ENCODE results near the gene XPO1. TPM values are rescaled to one million over a fixed set of nuclear protein-coding genes. Genes with fewer than 3 reads are reported as not detected.

The XPO1 gene
- total RNA-seq, 1 donor from 2014 or later = 140 TPM

DNA sequence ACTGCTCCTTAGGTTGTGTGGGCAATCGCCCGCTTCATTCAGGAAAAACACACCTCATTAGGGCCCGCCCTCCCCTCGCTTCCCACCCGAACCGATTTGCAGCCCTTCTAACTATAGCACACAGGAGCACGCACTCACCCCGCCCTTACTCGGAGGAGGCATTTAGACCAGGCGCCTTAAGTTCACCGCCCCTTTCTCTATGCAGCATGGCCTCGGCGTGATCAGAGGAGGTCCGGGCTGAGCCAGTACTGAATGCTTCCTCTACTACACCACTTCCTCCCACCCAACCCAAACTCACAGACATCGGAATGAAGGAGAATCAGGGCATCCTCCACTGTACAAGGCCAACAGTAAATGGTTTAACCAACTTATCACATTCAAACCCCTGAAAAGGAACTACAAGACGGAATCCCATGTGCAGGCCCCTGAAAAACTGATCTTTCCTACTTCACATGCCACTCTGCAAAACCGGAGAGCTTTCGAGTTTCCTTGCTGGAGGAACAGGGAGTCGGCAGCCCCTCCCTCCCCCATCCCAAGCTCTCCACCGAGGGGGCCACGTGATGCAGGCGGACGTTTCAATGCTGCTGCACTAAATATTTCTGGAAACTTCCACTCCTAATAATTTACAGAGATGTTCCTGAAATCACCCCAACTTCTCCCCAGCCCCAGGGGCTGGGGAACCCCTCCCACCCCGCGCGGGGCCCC is 1.4 kb downstream of the XPO1 start:
- peak overlapping the region; percentile 90 for H3K4me3 ChIP-seq (ENCODE audit: low read depth, low read length)
- DNase-seq (ENCODE audit: low read depth) (peak; percentile 93), FAIRE-seq (no peak)
- TF ChIP-seq, protein P1, sequence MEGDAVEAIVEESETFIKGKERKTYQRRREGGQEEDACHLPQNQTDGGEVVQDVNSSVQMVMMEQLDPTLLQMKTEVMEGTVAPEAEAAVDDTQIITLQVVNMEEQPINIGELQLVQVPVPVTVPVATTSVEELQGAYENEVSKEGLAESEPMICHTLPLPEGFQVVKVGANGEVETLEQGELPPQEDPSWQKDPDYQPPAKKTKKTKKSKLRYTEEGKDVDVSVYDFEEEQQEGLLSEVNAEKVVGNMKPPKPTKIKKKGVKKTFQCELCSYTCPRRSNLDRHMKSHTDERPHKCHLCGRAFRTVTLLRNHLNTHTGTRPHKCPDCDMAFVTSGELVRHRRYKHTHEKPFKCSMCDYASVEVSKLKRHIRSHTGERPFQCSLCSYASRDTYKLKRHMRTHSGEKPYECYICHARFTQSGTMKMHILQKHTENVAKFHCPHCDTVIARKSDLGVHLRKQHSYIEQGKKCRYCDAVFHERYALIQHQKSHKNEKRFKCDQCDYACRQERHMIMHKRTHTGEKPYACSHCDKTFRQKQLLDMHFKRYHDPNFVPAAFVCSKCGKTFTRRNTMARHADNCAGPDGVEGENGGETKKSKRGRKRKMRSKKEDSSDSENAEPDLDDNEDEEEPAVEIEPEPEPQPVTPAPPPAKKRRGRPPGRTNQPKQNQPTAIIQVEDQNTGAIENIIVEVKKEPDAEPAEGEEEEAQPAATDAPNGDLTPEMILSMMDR (IDR thresholded peaks at IDR 0.05; ENCODE audit: insufficient read depth, low read length, severe bottlenecking) = no peak
- H3K27me3 ChIP-seq (ENCODE audit: control insufficient read depth, insufficient read depth, low read length) = no peaks in the 10 kb centered on the region
- no peaks in the 10 kb centered on the region for H3K36me3 ChIP-seq (ENCODE audit: control insufficient read depth, insufficient read depth, low read length)

DNA sequence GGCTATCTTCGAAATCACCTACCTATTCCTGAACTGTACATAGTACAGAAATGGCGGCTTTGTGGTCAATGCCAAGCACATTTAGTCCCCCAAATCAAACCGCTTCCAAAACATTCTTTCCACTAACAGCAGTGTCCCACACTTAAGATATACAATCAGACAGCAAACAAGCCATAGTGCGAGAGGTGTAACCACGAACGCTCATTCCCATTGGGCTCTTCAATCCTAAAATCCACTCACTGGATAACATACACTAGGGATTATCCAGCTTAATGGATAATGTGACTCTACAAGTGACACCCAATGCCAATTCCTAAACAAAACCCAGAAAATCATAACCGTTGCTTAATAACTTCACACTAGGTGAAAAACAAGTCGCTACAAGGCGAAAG is 2.0 kb downstream of the XPO1 start:
- DNase-seq (ENCODE audit: low read depth) (no peak), FAIRE-seq (no peak)
- Histone ChIP-seq H3K36me3 (ENCODE audit: control insufficient read depth, insufficient read depth, low read length) (no peaks in the 10 kb centered on the region), H3K4me3 (ENCODE audit: low read depth, low read length) (peak overlapping the region; percentile 90), H3K27me3 (ENCODE audit: control insufficient read depth, insufficient read depth, low read length) (no peaks in the 10 kb centered on the region)
- TF ChIP-seq, protein P1 (IDR thresholded peaks at IDR 0.05; ENCODE audit: insufficient read depth, low read length, severe bottlenecking) = no peak

DNA sequence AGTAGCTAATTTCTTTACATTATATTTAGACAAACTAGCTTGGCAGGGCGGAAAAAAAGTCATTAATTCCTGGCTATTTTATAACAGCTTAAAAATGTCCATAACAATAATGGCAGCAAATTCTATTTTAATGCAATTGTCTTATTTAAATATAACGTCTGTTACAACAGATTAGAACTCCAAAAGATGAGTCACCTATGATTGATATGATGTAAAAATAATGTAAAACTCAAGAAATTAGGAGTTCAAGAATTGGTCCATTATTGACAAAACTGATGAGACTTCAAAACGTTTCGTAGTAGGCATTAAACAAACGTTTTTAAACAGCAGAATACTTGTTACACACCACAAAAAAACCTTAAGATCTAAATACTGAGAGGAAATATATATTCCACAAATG is 2.7 kb downstream of the XPO1 start:
- no peaks in the 10 kb centered on the region for H3K27me3 ChIP-seq (ENCODE audit: control insufficient read depth, insufficient read depth, low read length)
- FAIRE-seq (no peak), DNase-seq (ENCODE audit: low read depth) (peak; percentile 24)
- TF ChIP-seq, protein P1 (IDR thresholded peaks at IDR 0.05; ENCODE audit: insufficient read depth, low read length, severe bottlenecking) = no peak
- peaks cover 2% of the 10 kb centered on the region for H3K36me3 ChIP-seq (ENCODE audit: control insufficient read depth, insufficient read depth, low read length)
- peak overlapping the region; percentile 90 for H3K4me3 ChIP-seq (ENCODE audit: low read depth, low read length)

DNA sequence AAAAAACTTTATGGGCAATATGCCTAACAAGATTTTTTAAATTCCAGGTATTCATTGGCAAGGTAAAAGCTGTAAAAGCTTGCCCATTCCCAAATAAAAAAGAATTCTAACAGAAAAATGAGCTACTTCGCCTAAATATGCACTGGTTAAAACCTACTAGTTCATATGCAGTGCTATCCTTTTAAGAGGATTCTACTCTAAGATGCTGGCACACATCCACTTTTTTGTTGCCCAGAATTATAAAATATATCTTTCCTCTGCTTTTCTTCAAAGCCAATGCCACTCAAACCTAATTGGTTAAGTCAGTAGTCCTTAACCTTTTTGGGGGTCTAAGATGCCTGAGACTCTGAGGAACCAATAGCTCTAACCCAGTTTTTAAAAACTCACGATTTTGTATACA is 3.2 kb downstream of the XPO1 start:
- DNase-seq (ENCODE audit: low read depth) = no peak
- peaks cover 2% of the 10 kb centered on the region for H3K36me3 ChIP-seq (ENCODE audit: control insufficient read depth, insufficient read depth, low read length)
- H3K4me3 ChIP-seq (ENCODE audit: low read depth, low read length) = no peak overlapping the region
- TF ChIP-seq, protein P1 (IDR thresholded peaks at IDR 0.05; ENCODE audit: insufficient read depth, low read length, severe bottlenecking) = no peak
- FAIRE-seq = no peak
- H3K27me3 ChIP-seq (ENCODE audit: control insufficient read depth, insufficient read depth, low read length) = no peaks in the 10 kb centered on the region

DNA sequence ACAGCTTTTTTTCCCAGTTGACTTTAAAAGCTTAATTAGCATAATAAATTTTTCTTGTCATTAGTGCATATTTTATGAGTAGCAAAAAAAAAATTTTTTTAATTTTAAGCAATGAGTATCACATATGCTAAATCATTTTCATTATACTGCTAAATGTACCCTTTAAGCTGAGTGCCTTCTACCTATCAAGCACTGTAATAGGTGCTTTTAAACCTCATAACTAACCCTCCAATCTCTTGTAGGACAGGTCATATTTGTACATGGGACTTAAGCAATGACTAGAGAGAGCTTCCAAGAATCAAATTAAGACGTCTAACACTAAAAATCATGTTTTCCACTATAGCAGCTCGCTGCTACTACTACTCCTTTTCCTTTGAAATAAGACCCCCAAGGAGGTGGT is 7.4 kb downstream of the XPO1 start:
- FAIRE-seq = no peak
- Histone ChIP-seq H3K27me3 (ENCODE audit: control insufficient read depth, insufficient read depth, low read length) (no peaks in the 10 kb centered on the region), H3K36me3 (ENCODE audit: control insufficient read depth, insufficient read depth, low read length) (peaks cover 7% of the 10 kb centered on the region), H3K4me3 (ENCODE audit: low read depth, low read length) (no peak overlapping the region)
- no peak for DNase-seq (ENCODE audit: low read depth)
- TF ChIP-seq, protein P1 (IDR thresholded peaks at IDR 0.05; ENCODE audit: insufficient read depth, low read length, severe bottlenecking) = no peak

Measured in bronchial epithelial cell (primary cell).